Measurements from ENCODE around the gene TAF11L10. TPM values are rescaled to one million over a fixed set of nuclear protein-coding genes. Genes with fewer than 3 reads are reported as not detected.
"Not testable (repeated sequence)": the region's sequence is repeated elsewhere in the genome, so short reads cannot be mapped to it uniquely, and the experiment has no call there.

TAF11L10 gene
- total RNA-seq, result not detected

DNA sequence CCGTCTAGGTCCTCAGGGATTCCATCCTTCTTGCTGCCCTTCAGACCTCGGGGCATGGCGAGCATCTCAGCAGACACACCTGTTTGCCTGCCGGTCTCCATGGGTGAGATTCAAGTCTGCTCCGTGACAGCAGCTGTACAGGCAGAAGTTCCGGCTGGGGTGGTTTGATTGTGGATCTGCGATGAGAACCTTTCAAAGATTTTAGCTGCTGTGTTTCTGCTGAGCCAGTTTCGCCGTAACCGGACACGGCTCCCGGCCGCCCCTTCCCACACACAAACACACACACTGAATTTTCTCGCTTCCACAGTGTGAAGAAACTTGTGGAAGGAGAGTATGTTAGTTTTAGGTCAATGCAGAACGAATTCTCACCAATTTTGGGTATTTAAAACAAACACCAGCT, at the start of gene TAF11L10:
Gene TAF11L10, minus strand, starts transcription at position 101 of the 400 bp plus-strand sequence.
- not testable (repeated sequence) for H3K36me3 ChIP-seq (ENCODE audit: control insufficient read depth in 3 of 3, insufficient read depth in 3 of 3, low read length in 3 of 3); H3K9ac ChIP-seq (ENCODE audit: low read depth in 1 of 3, low read length in 3 of 3); H3K9me3 ChIP-seq (ENCODE audit: control insufficient read depth in 3 of 3, low read length in 3 of 3); H3K4me3 ChIP-seq (ENCODE audit: low read length in 3 of 3); H3K27me3 ChIP-seq (ENCODE audit: control insufficient read depth in 3 of 3, insufficient read depth in 3 of 3, low read length in 3 of 3); H3K4me1 ChIP-seq (ENCODE audit: control insufficient read depth in 3 of 3, insufficient read depth in 3 of 3, low read length in 3 of 3); H3K27ac ChIP-seq (ENCODE audit: low read depth, low read length)

DNA sequence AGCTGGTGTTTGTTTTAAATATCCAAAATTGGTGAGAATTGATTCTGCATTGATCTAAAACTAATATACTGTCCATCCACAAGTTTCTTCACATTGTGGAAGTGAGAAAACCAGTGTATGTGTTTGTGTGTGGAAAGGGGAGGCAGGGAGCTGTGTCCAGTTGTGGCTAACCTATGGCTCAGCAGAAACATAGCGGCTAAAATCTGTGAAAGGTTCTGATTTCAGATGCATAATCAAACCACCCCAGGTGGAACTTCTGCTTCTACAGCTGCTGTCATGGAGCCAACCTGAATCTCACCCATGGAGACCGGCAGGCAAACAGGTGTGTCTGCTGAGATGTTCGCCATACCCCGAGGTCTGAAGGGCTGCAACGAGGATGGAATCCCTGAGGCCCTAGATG, 36.5 kb upstream of the TAF11L10 start, which contains the start of gene TAF11L14:
Gene TAF11L14, plus strand, starts transcription at position 301 of the 400 bp plus-strand sequence.
- H3K27ac ChIP-seq (ENCODE audit: low read depth, low read length), result no peak within 1 kb of the TSS
- H3K9me3 ChIP-seq (ENCODE audit: control insufficient read depth in 3 of 3, low read length in 3 of 3), result no peaks in the 10 kb centered on the region
- H3K9ac ChIP-seq (ENCODE audit: low read depth in 1 of 3, low read length in 3 of 3), result no peak within 1 kb of the TSS
- no peaks in the 10 kb centered on the region for H3K27me3 ChIP-seq (ENCODE audit: control insufficient read depth in 3 of 3, insufficient read depth in 3 of 3, low read length in 3 of 3)
- H3K4me1 ChIP-seq (ENCODE audit: control insufficient read depth in 3 of 3, insufficient read depth in 3 of 3, low read length in 3 of 3), result no peaks in the 10 kb centered on the region
- no peak within 1 kb of the TSS for H3K4me3 ChIP-seq (ENCODE audit: low read length in 3 of 3)
- H3K36me3 ChIP-seq (ENCODE audit: control insufficient read depth in 3 of 3, insufficient read depth in 3 of 3, low read length in 3 of 3), result no peaks in the 10 kb centered on the region

DNA sequence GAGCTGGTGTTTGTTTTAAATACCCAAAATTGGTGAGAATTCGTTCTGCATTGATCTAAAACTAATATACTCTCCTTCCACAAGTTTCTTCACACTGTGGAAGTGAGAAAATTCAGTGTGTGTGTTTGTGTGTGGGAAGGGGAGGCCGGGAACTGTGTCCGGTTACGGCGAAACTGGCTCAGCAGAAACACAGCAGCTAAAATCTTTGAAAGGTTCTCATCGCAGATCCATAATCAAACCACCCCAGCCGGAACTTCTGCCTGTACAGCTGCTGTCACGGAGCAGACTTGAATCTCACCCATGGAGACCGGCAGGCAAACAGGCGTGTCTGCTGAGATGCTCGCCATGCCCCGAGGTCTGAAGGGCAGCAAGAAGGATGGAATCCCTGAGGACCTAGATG, 34.2 kb upstream of the TAF11L10 start, which contains the start of gene TAF11L13:
Gene TAF11L13, plus strand, starts transcription at position 301 of the 400 bp plus-strand sequence.
- H3K36me3 ChIP-seq (ENCODE audit: control insufficient read depth in 3 of 3, insufficient read depth in 3 of 3, low read length in 3 of 3); H3K4me3 ChIP-seq (ENCODE audit: low read length in 3 of 3); H3K9ac ChIP-seq (ENCODE audit: low read depth in 1 of 3, low read length in 3 of 3); H3K4me1 ChIP-seq (ENCODE audit: control insufficient read depth in 3 of 3, insufficient read depth in 3 of 3, low read length in 3 of 3); H3K27ac ChIP-seq (ENCODE audit: low read depth, low read length); H3K9me3 ChIP-seq (ENCODE audit: control insufficient read depth in 3 of 3, low read length in 3 of 3); H3K27me3 ChIP-seq (ENCODE audit: control insufficient read depth in 3 of 3, insufficient read depth in 3 of 3, low read length in 3 of 3): not testable (repeated sequence)

DNA sequence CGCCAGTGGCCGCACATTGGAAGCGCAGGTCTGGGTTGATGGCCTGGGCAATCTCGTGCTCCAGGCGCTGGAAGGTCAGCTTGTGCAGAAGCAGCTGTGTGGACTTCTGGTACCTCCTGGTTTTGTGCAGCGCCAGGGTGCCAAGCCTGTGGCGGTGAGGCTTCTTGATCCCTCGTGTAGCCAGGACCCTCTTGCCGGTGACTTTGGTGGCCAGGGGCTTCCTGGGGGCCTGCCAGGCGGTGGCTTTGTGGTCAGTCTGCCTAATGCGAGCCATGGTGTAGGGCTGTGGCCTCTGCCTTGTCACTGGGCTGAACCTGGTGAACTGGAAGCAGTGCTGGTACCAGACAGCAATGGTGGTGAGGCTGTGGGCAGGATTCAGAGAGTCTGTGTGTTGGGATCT, 28.1 kb upstream of the TAF11L10 start:
- Histone ChIP-seq H3K27me3 (ENCODE audit: control insufficient read depth in 3 of 3, insufficient read depth in 3 of 3, low read length in 3 of 3) (no peaks in the 10 kb centered on the region), H3K36me3 (ENCODE audit: control insufficient read depth in 3 of 3, insufficient read depth in 3 of 3, low read length in 3 of 3) (no peaks in the 10 kb centered on the region), H3K9ac (ENCODE audit: low read depth in 1 of 3, low read length in 3 of 3) (no peak overlapping the region), H3K4me3 (ENCODE audit: low read length in 3 of 3) (no peak overlapping the region), H3K4me1 (ENCODE audit: control insufficient read depth in 3 of 3, insufficient read depth in 3 of 3, low read length in 3 of 3) (no peaks in the 10 kb centered on the region), H3K9me3 (ENCODE audit: control insufficient read depth in 3 of 3, low read length in 3 of 3) (no peaks in the 10 kb centered on the region), H3K27ac (ENCODE audit: low read depth, low read length) (no peak overlapping the region)

DNA sequence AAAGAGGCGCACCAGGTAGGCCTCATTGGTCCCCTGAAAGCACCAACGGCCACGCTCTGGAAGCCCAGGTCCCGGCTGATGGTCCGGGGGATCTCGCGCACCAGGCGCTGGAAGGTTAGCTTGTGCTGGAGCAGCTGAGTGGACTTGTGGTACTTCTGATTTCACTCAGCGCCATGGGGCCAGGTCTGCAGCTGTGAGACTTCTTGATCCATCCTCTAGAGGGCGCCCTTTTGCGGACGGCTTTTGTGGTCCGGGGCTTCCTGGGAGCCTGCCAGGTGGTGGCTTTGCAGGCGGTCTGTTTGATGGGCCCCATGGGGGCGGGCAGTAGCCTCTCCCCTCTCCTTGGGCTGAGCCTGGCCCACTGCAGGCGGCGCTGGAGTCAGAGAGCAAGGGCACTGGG, 23.0 kb upstream of the TAF11L10 start:
- H3K9ac ChIP-seq (ENCODE audit: low read depth in 1 of 3, low read length in 3 of 3), result no peak overlapping the region
- no peaks in the 10 kb centered on the region for H3K27me3 ChIP-seq (ENCODE audit: control insufficient read depth in 3 of 3, insufficient read depth in 3 of 3, low read length in 3 of 3)
- no peaks in the 10 kb centered on the region for H3K36me3 ChIP-seq (ENCODE audit: control insufficient read depth in 3 of 3, insufficient read depth in 3 of 3, low read length in 3 of 3)
- H3K4me3 ChIP-seq (ENCODE audit: low read length in 3 of 3), result no peak overlapping the region
- no peaks in the 10 kb centered on the region for H3K4me1 ChIP-seq (ENCODE audit: control insufficient read depth in 3 of 3, insufficient read depth in 3 of 3, low read length in 3 of 3)
- no peaks in the 10 kb centered on the region for H3K9me3 ChIP-seq (ENCODE audit: control insufficient read depth in 3 of 3, low read length in 3 of 3)
- no peak overlapping the region for H3K27ac ChIP-seq (ENCODE audit: low read depth, low read length)

DNA sequence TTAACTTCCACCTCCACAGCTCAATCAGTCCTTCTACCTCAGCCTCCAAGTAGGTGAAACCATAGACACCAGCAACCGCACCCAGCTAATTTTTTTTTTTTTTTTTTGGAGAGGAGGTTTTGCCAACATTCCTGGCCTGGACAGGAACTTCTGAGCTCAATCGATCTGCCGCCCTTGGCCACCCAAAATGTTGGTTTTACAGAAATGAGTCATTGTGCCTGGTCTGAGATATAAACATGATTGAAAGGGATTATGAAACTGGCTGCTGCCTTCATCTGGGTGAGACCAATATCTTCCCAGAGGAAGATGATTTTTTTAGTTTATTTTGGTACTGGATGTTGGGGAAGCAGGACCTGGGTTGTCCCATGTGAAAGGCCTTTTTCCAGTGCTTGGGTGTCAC, 21.7 kb upstream of the TAF11L10 start:
- Histone ChIP-seq H3K4me1 (ENCODE audit: control insufficient read depth in 3 of 3, insufficient read depth in 3 of 3, low read length in 3 of 3) (no peaks in the 10 kb centered on the region), H3K4me3 (ENCODE audit: low read length in 3 of 3) (no peak overlapping the region), H3K27me3 (ENCODE audit: control insufficient read depth in 3 of 3, insufficient read depth in 3 of 3, low read length in 3 of 3) (no peaks in the 10 kb centered on the region), H3K9ac (ENCODE audit: low read depth in 1 of 3, low read length in 3 of 3) (no peak overlapping the region), H3K9me3 (ENCODE audit: control insufficient read depth in 3 of 3, low read length in 3 of 3) (no peaks in the 10 kb centered on the region), H3K36me3 (ENCODE audit: control insufficient read depth in 3 of 3, insufficient read depth in 3 of 3, low read length in 3 of 3) (no peaks in the 10 kb centered on the region), H3K27ac (ENCODE audit: low read depth, low read length) (no peak overlapping the region)

DNA sequence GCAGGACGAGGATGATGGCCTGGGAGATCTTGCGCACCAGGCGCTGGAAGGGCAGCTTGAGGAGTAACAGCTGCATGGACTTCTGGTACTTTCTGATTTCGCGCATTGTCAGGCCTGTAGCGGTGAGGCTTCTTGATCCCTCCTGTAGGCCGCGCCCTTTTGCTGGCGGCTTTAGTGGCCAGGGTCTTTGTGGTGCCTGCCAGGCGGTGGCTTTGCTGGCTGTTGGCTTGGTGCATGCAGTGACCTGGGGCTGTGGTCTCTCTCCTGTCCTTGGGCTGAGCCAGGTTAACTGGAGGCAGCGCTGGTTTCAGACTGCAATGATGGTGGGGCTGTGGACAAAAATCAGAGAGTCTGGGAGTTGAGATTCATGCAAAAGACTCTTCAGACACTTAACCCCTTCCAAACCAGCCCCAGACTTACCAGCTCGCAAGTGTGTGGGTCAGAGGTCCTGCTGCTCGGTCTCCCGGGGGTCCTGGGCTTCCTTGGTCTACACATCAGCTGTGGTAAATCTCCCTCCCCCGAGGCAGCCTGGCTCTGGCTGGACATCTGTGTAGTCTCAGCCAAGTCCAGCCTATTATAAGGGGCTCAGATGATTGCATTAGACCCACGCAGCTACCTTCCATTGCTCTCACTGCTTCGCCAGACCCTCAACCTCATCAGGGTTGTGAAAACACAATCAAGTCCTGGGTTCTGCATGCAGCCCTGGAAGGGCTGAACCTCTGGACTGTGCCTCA, 17.4 kb upstream of the TAF11L10 start:
- H3K27ac ChIP-seq (ENCODE audit: low read depth, low read length), result no peak overlapping the region
- no peaks in the 10 kb centered on the region for H3K27me3 ChIP-seq (ENCODE audit: control insufficient read depth in 3 of 3, insufficient read depth in 3 of 3, low read length in 3 of 3)
- no peak overlapping the region for H3K4me3 ChIP-seq (ENCODE audit: low read length in 3 of 3)
- no peaks in the 10 kb centered on the region for H3K9me3 ChIP-seq (ENCODE audit: control insufficient read depth in 3 of 3, low read length in 3 of 3)
- H3K36me3 ChIP-seq (ENCODE audit: control insufficient read depth in 3 of 3, insufficient read depth in 3 of 3, low read length in 3 of 3), result no peaks in the 10 kb centered on the region
- H3K4me1 ChIP-seq (ENCODE audit: control insufficient read depth in 3 of 3, insufficient read depth in 3 of 3, low read length in 3 of 3), result no peaks in the 10 kb centered on the region
- H3K9ac ChIP-seq (ENCODE audit: low read depth in 1 of 3, low read length in 3 of 3), result no peak overlapping the region

DNA sequence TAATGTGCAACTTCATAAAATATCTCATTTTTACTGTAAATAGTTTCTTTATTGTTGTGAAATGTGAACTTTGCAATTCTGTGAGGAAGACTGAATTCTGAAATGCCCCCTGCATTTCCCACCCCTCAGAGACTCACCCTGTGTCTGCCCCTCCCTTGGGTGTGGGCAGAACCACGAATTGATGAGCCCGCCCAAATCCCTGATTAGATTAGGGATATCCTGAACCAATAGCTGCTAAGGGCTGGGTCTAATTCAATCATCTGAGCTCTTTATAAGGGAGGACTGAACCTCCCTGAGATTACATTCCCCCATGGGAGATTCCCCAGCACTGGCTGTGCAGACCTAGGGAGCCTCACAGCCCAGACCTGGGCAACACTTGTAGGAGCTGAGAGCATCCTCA, 12.5 kb upstream of the TAF11L10 start, which contains the start of gene TAF11L12:
Gene TAF11L12, plus strand, starts transcription at position 301 of the 400 bp plus-strand sequence.
- H3K27me3 ChIP-seq (ENCODE audit: control insufficient read depth in 3 of 3, insufficient read depth in 3 of 3, low read length in 3 of 3); H3K9ac ChIP-seq (ENCODE audit: low read depth in 1 of 3, low read length in 3 of 3); H3K27ac ChIP-seq (ENCODE audit: low read depth, low read length); H3K4me1 ChIP-seq (ENCODE audit: control insufficient read depth in 3 of 3, insufficient read depth in 3 of 3, low read length in 3 of 3); H3K9me3 ChIP-seq (ENCODE audit: control insufficient read depth in 3 of 3, low read length in 3 of 3); H3K36me3 ChIP-seq (ENCODE audit: control insufficient read depth in 3 of 3, insufficient read depth in 3 of 3, low read length in 3 of 3); H3K4me3 ChIP-seq (ENCODE audit: low read length in 3 of 3): not testable (repeated sequence)

DNA sequence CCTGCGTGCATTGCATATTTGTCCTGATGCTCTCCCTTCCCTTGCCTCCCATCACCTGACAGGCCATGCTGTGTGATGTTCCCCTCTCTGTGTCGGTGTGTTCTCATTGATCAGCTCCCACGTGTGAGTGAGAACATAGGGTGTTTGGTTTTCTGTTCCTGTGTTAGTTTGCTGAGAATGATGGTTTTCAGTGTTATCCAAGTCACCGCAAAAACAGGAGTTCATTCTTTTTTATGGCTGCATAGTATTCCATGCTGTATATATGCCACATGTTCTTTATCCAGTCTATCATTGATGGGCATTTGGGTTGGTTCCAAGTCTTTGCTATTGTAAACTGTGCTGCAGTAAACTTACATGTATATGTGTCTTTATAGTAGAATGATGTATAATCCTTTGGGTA, 9.8 kb upstream of the TAF11L10 start:
- H3K9ac ChIP-seq (ENCODE audit: low read depth in 1 of 3, low read length in 3 of 3); H3K27me3 ChIP-seq (ENCODE audit: control insufficient read depth in 3 of 3, insufficient read depth in 3 of 3, low read length in 3 of 3); H3K9me3 ChIP-seq (ENCODE audit: control insufficient read depth in 3 of 3, low read length in 3 of 3); H3K4me3 ChIP-seq (ENCODE audit: low read length in 3 of 3); H3K36me3 ChIP-seq (ENCODE audit: control insufficient read depth in 3 of 3, insufficient read depth in 3 of 3, low read length in 3 of 3); H3K27ac ChIP-seq (ENCODE audit: low read depth, low read length); H3K4me1 ChIP-seq (ENCODE audit: control insufficient read depth in 3 of 3, insufficient read depth in 3 of 3, low read length in 3 of 3): not testable (repeated sequence)

DNA sequence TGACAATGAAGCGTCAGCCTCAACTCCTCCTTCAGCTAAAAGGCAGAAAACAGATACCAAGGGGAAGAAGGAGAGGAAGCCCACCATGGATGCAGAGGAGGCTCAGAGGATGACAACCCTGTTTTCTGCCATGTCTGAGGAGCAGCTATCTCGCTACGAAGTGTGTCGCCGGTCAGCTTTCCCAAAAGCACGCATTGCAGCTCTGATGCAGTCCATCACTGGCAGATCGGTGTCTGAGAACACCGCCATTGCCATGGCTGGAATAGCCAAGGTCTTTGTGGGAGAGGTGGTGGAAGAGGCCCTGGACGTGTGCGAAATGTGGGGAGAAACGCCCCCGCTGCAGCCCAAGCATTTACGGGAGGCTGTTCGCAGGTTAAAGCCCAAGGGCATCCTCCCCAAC, 7.3 kb upstream of the TAF11L10 start:
- Histone ChIP-seq H3K4me3 (ENCODE audit: low read length in 3 of 3) (no peak overlapping the region), H3K36me3 (ENCODE audit: control insufficient read depth in 3 of 3, insufficient read depth in 3 of 3, low read length in 3 of 3) (no peaks in the 10 kb centered on the region), H3K9ac (ENCODE audit: low read depth in 1 of 3, low read length in 3 of 3) (no peak overlapping the region), H3K27ac (ENCODE audit: low read depth, low read length) (no peak overlapping the region), H3K4me1 (ENCODE audit: control insufficient read depth in 3 of 3, insufficient read depth in 3 of 3, low read length in 3 of 3) (no peaks in the 10 kb centered on the region), H3K9me3 (ENCODE audit: control insufficient read depth in 3 of 3, low read length in 3 of 3) (peaks cover 0 to 2% (median 0%) of the 10 kb centered on the region in 3 donors), H3K27me3 (ENCODE audit: control insufficient read depth in 3 of 3, insufficient read depth in 3 of 3, low read length in 3 of 3) (no peaks in the 10 kb centered on the region)
